ENCODE measurements around the gene JARID2. TPM values are rescaled to one million over a fixed set of nuclear protein-coding genes. Genes with fewer than 3 reads are reported as not detected.
"Not testable (repeated sequence)": the region's sequence is repeated elsewhere in the genome, so short reads cannot be mapped to it uniquely, and the experiment has no call there.

JARID2 gene
- total RNA-seq, 2 experiments from 2014 or later, result 25.4 to 25.5 TPM

DNA sequence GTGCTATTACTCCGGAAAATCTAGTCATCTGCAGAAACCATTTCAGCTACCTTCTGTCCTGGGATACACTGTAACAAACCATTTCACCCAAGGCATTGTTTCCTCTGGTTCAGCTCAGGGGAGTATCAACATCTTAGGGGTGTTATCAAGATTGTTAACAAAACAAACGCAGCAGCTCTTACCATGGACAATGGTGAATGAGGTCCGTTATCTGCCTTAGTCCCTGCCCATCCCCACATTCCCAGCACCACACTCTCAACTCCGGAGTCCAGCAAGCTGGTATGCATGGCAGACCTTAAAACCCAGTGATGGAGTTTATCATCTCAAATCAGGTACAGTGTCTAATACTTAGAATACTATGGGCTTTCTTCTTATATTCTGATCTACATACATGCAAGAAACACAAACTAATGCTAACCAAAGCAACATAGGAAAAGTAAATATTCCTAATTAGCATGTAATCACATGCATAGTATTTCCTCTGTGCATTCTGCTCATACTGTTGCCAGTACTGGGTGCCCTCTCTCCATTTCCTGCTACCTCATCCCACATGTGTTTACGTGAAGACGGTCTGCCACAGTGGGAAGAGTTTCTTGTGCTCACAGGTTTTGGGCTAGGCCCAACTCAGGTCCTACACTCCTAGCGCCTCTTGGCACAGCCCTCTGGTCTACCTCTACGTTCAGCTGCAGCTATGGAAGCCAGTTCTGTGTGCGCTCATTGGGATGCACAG is 293.1 kb downstream of the JARID2 start:
- no peak for DNase-seq
- Mint-ChIP-seq H3K27ac (no peak overlapping the region), H3K36me3 (ENCODE audit: low read depth) (peaks cover 11% of the 10 kb centered on the region), H3K4me1 (ENCODE audit: low read depth) (peaks cover 3% of the 10 kb centered on the region), H3K9me3 (peaks cover 5% of the 10 kb centered on the region), H3K4me3 (no peak overlapping the region), H3K27me3 (no peaks in the 10 kb centered on the region)
- TF ChIP-seq, protein P1, sequence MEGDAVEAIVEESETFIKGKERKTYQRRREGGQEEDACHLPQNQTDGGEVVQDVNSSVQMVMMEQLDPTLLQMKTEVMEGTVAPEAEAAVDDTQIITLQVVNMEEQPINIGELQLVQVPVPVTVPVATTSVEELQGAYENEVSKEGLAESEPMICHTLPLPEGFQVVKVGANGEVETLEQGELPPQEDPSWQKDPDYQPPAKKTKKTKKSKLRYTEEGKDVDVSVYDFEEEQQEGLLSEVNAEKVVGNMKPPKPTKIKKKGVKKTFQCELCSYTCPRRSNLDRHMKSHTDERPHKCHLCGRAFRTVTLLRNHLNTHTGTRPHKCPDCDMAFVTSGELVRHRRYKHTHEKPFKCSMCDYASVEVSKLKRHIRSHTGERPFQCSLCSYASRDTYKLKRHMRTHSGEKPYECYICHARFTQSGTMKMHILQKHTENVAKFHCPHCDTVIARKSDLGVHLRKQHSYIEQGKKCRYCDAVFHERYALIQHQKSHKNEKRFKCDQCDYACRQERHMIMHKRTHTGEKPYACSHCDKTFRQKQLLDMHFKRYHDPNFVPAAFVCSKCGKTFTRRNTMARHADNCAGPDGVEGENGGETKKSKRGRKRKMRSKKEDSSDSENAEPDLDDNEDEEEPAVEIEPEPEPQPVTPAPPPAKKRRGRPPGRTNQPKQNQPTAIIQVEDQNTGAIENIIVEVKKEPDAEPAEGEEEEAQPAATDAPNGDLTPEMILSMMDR (IDR thresholded peaks at IDR 0.05), result no peak
- ChIA-PET CTCF (no interaction called here), POLR2A (no interaction called here)
- intact Hi-C loops (cut with micrococcal nuclease), result no loop called here
- ATAC-seq, result no peak

DNA sequence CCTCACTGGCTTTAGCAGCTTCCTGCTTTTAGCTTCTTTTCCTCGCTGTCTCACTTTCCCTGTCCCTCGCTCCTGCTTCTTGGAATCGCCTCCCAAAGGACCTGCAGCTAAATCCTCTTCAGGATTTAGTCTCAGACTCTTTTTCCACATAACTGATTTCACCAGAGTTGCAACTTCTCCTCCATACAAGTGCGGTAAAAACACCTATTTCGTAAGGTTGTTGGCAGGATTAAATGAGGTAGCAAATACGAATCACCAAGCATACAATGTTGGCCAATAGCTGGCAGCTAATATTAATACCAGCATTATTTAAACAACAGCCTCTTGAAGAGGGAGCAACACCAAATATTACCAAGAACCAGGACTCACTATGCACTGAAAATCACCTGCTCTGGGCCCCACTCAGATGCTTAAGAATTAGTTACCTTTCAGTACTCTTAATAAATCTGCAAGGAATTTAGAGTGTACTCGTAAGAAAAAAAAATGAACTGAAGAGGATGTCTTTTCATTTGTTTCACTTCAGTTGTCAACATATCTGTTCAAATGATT is 293.9 kb downstream of the JARID2 start:
- TF ChIP-seq, protein P1 (IDR thresholded peaks at IDR 0.05), result no peak
- DNase-seq (no peak), ATAC-seq (no peak)
- POLR2A ChIA-PET, result interaction anchor here (0.7 kb wide), 1 partner anchor 20 kb away, joined by 5 read pairs; no protein-coding TSS in a partner anchor
- H3K4me3 Mint-ChIP-seq, result no peak overlapping the region
- CTCF ChIA-PET, result interaction anchor here (1.4 kb wide), 1 partner anchor 47 kb away, joined by 3 read pairs; no protein-coding TSS in a partner anchor
- no peaks in the 10 kb centered on the region for H3K27me3 Mint-ChIP-seq
- peaks cover 3% of the 10 kb centered on the region for H3K4me1 Mint-ChIP-seq (ENCODE audit: low read depth)
- H3K36me3 Mint-ChIP-seq (ENCODE audit: low read depth), result peaks cover 11% of the 10 kb centered on the region
- no peak overlapping the region for H3K27ac Mint-ChIP-seq
- intact Hi-C loops (cut with micrococcal nuclease), result no loop called here
- H3K9me3 Mint-ChIP-seq, result peaks cover 9% of the 10 kb centered on the region

DNA sequence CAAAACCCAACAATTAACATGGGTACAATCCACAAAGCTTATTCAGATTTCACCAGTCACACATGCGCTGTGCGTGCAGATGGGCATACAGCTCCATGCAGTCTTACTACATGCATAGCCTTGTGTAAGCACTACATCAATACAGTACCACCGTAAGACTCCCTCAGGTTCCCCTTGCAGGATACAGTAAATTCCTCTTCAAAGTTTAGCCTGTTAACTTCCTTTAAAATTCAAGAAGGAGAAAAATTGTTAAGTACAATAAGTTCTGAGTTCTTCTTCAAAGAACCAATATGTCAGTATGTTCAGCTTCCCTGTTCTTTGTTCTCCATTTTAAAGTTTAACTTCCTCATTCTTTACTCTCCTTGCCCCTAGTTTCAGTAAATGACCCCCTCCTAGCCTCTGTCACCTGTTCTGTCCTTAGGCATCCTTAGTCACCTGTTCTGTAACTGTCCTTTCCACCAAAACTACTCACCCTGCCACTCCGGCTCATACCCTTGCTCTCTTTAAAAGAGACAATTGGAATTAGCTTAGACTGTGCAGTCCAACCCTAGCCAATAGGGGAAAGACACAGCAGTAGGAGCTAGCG is 297.6 kb downstream of the JARID2 start:
- ATAC-seq; POLR2A ChIA-PET; intact Hi-C loops (cut with micrococcal nuclease); H3K27me3 Mint-ChIP-seq; CTCF ChIA-PET; H3K4me3 Mint-ChIP-seq; H3K4me1 Mint-ChIP-seq (ENCODE audit: low read depth); H3K9me3 Mint-ChIP-seq; DNase-seq; H3K27ac Mint-ChIP-seq: not testable (repeated sequence)
- peaks cover 11% of the 10 kb centered on the region for H3K36me3 Mint-ChIP-seq (ENCODE audit: low read depth)

DNA sequence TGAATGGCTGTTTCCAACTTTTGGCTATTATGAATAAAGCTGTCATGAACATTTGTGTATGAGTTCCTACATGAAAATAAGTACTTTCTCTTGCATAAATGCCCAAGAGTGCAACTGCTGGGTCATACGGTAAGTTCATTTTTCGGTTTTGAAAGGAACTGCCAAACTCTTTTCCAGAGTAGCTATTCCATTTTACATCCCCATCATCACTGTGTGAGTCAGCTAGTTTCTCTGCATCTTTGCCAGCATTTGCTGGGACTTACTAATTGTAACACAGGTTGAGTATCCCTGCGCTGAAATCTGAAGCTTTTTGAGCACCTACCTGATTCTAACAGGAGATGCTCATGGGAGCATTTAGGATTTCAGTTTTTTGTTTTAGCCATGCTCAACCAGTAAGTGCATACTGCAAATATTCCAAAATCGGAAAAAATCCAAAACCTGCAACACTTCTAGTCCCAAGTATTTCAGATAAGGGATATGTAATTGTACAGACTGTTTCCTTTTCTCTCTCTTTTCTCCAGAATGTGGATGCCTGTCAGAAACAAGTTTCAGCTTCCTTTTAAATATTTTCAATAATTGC is 298.5 kb downstream of the JARID2 start:
- ChIA-PET POLR2A (no interaction called here), CTCF (interaction anchor here (0.8 kb wide), 1 partner anchor 883 kb away, joined by 3 read pairs; no protein-coding TSS in a partner anchor)
- DNase-seq (no peak), ATAC-seq (no peak)
- no peak overlapping the region for H3K27ac Mint-ChIP-seq
- H3K36me3 Mint-ChIP-seq (ENCODE audit: low read depth), result peaks cover 11% of the 10 kb centered on the region
- H3K4me1 Mint-ChIP-seq (ENCODE audit: low read depth), result peaks cover 3% of the 10 kb centered on the region
- no peaks in the 10 kb centered on the region for H3K27me3 Mint-ChIP-seq
- no peak overlapping the region for H3K4me3 Mint-ChIP-seq
- peaks cover 9% of the 10 kb centered on the region for H3K9me3 Mint-ChIP-seq
- TF ChIP-seq, protein P1 (IDR thresholded peaks at IDR 0.05), result no peak
- intact Hi-C loops (cut with micrococcal nuclease), result no loop called here

DNA sequence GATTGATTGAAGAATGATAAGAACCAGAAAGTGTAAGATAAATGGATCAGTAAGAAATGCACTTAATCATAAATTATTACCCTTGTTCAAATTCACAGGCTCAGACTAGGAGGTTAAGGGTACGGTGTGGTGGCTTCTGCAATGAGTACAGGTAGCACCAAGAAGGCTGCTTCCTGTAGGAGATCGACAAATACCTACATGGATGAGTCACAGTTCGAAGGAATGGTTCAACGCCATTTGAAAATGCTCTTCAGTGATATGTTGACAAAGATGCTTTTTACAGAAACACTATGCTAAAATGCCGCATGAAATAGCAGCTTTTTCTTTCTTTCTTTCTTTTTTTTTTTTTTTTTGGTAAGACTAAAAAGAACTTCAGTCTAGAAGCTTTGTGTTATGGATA is 300.7 kb downstream of the JARID2 start:
- intact Hi-C loops (cut with micrococcal nuclease), result no loop called here

More for the DNA sequence above, 300.7 kb downstream of the JARID2 start:
- Mint-ChIP-seq H3K27ac (no peak overlapping the region), H3K36me3 (ENCODE audit: low read depth) (peaks cover 7% of the 10 kb centered on the region), H3K27me3 (no peaks in the 10 kb centered on the region), H3K4me3 (no peak overlapping the region), H3K9me3 (peaks cover 9% of the 10 kb centered on the region), H3K4me1 (ENCODE audit: low read depth) (peaks cover 7% of the 10 kb centered on the region)
- DNase-seq (no peak), ATAC-seq (no peak)
- POLR2A ChIA-PET, result no interaction called here
- CTCF ChIA-PET, result no interaction called here
- TF ChIP-seq, protein P1 (IDR thresholded peaks at IDR 0.05), result no peak
